GM12801 (cell line): ENCODE data around the gene LPP.

Source experiments
- TF ChIP-seq, protein P1 (sequence below): IDR thresholded peaks from one replicate; pipeline ENCODE4 v1.5.1; 2011; ENCODE audit warnings: control low read depth; ENCODE audit not compliant: insufficient read length; ENCODE audit errors: extremely low read depth

Gene LPP

DNA sequence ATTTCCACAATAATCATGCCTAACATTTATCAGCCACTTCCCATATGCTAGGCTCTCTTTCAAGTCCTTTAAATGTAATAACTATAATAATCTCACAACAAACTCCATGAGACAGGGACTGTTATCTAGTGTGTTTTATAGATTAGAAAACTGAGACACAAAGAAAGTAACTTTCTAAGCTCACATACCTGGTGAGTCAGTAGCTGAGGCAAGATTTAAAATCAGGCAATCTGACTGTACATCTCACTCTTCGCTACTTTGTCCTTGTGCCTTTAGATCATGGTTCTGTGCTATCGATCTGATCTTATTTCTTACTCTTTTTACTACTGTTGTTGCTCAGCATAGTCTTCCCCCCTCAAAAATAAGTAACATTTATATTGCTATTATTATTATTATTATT, 295.5 kb downstream of the LPP start:
- TF ChIP-seq, protein P1, sequence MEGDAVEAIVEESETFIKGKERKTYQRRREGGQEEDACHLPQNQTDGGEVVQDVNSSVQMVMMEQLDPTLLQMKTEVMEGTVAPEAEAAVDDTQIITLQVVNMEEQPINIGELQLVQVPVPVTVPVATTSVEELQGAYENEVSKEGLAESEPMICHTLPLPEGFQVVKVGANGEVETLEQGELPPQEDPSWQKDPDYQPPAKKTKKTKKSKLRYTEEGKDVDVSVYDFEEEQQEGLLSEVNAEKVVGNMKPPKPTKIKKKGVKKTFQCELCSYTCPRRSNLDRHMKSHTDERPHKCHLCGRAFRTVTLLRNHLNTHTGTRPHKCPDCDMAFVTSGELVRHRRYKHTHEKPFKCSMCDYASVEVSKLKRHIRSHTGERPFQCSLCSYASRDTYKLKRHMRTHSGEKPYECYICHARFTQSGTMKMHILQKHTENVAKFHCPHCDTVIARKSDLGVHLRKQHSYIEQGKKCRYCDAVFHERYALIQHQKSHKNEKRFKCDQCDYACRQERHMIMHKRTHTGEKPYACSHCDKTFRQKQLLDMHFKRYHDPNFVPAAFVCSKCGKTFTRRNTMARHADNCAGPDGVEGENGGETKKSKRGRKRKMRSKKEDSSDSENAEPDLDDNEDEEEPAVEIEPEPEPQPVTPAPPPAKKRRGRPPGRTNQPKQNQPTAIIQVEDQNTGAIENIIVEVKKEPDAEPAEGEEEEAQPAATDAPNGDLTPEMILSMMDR = no peak

DNA sequence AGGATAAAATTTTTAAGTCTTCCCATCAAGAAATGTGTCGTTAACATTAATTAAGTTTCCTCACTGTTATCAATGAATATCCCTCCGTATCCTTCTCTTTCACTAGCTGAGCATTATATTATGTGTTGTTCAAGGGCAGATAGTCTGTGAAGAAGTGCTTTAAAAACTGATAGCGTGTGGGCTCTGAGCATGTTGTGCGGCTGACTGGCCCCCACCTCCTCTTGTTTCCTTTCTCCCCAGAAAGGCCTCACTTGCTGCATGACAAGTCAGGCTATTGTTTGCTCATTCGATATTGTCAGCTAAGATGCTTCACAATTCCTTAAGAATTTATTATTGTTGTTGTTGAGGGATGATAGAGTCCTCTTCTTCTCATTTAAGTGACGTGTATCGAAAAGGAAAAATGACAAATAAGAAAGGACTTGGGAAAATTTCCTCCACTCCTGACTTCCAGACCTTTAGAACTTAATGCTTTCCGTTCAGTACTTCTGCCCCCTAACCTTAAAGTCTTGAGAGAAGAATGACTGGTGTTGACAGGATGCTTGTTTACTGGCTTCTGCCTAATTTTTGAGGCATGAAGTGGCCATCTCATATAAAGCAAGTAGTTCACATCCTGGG, 298.3 kb downstream of the LPP start:
- TF ChIP-seq, protein P1 = no peak

DNA sequence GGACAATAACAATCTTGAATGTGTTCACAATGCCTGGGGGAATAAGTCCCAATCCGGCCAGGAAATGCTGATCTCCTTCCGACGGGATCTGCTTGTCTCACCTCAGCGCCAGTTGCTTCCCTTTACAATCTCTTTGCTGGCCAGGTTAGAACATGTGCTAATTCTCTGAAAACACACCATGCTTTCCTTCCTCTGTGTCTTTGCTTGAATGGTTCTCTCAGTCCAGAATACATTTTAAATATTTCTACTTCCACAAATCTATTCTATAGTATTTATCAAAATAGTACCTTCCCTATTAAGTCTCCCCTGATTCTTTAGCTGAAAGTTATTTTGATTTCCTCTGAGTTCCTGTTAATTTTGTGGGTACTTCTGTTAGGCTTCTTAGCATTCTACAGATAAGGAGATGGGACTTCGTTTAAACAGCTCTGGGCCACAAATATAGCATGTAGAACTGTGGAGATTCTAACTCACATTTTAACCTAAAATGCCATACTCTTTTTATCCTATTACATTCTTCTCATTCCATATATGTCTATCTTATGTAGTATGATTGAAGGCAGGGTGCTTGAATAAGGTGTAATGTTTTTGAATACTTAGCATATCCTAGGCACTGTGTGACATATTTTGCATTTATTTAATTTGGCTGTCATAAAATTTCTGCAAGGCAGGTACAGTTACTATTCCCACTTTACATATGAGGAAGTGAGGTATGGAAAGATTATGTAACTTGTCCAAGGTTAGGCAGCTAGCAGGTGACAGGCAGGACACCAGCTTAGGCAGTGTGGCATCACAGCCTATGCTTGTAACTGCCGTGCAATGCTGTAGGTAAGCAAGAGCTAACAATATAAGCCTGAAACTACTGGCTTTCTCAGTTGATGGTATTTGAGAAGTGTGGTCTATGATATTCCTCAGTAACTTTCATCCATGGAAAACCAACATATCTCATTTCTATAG, 299.8 kb downstream of the LPP start:
- TF ChIP-seq, protein P1 = no peak

DNA sequence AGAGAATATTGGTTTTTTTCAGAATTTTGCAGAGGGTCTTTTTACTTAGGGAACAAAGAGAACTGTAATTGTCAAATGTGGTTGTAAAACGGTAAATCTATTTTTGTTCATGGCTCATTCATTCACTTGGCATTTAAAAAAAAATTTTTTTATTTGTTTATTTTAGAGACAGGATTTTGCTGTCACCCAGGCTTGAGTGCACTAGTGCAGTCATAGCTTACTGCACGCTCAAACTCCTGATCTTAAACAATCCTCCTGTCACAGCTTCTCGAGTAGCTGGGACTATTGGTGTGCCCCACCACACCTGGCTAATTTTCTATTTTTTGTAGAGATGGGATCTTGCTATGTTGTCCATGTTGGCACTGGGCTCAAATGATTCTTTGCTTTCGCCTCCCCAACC, 301.8 kb downstream of the LPP start:
- TF ChIP-seq, protein P1 = no peak

DNA sequence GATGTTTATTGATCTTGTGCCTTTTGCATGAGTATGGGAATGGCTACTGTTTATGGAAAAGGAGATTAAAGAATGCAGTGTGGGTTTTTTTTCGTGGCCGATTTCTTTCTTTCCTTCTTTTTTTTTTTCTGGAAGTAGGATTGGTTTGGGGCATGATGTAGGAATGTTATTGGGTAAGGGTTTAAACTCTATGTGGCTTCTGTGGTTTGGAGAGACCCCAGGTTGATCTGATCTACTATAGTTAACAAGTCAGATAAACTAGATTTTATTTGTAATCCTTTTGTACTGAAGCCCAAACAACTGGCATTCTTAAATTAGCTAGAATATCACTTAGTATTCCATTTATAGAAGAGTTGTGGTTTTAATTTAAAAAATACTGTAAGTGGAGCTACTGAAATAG, 304.8 kb downstream of the LPP start:
- TF ChIP-seq, protein P1 = no peak

DNA sequence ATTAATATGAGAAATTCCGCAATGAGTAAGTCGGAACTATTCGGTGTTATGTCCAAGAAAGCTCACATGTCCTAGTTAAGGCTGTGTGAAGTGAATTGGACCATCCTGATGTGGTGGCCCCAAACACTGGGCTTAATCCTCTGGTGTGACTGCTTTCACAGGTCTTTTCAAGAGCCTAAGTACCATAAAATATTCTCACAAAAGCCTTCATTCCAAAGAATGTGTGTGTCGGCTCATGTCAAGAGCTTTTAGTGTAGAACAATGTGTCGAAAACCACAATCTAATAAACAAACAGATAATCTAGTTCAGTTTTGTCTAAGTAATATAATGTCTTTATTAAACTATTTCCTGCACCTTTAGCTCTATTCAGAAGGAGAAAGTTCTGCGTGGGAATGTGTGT, 311.4 kb downstream of the LPP start:
- TF ChIP-seq, protein P1 = no peak

DNA sequence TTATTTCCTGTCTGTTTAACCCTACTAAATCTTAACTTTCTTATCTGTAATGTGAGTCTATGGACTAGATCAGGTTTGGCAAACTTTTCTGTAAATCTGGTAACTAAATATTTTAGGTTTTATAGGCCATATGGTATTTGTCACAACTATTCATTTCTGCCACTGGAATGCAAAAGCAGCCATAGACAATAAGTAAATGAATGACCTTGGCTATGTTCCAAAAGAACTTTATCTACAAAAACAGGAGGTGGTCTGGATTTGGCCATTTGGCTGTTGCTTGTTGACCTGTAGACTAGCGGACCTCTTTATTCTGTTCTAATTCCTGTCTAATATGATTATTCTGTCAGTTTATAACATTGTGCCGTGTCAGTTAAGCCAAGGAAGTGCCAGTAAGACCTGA, 314.2 kb downstream of the LPP start:
- TF ChIP-seq, protein P1 = no peak
